ENCODE measurements around the gene ZFP36L1. TPM values are rescaled to one million over a fixed set of nuclear protein-coding genes. Genes with fewer than 3 reads are reported as not detected.

The ZFP36L1 gene
- 39.7 and 49.7 TPM in 2 replicates for total RNA-seq (2014; rRNA removed; shearing (Covaris generic))

- peak; percentile 89 for DNase-seq (ENCODE audit: low spot score)
Measured at GRCh38 chr14:68792979-68793733, at the start of gene ZFP36L1. Gene ZFP36L1 (minus strand): TSS chr14:68793067. CDS start chr14:68792938, 129 bp downstream.

- no peak for DNase-seq (ENCODE audit: low spot score)
Measured at GRCh38 chr14:68842298-68842697, 49.4 kb upstream of the ZFP36L1 start.

GRCh38 chr14:68841016-68841809, 48.3 kb upstream of the ZFP36L1 start:
- peak; percentile 44 for DNase-seq (ENCODE audit: low spot score)

GRCh38 chr14:68840454-68840853, 47.6 kb upstream of the ZFP36L1 start:
- no peak for DNase-seq (ENCODE audit: low spot score)

- DNase-seq (ENCODE audit: low spot score), result no peak
Measured at GRCh38 chr14:68836082-68836481, 43.2 kb upstream of the ZFP36L1 start.

GRCh38 chr14:68834816-68835215, 41.9 kb upstream of the ZFP36L1 start:
- no peak for DNase-seq (ENCODE audit: low spot score)

GRCh38 chr14:68828698-68829097, 35.8 kb upstream of the ZFP36L1 start:
- no peak for DNase-seq (ENCODE audit: low spot score)

GRCh38 chr14:68825729-68826128, 32.9 kb upstream of the ZFP36L1 start:
- no peak for DNase-seq (ENCODE audit: low spot score)

- peak; percentile 70 for DNase-seq (ENCODE audit: low spot score)
Measured at GRCh38 chr14:68824517-68825347, 31.9 kb upstream of the ZFP36L1 start.

- no peak for DNase-seq (ENCODE audit: low spot score)
Measured at GRCh38 chr14:68824207-68824516, 31.3 kb upstream of the ZFP36L1 start.

GRCh38 chr14:68823434-68824206, 30.8 kb upstream of the ZFP36L1 start:
- no peak for DNase-seq (ENCODE audit: low spot score)

GRCh38 chr14:68822926-68823325, 30.1 kb upstream of the ZFP36L1 start:
- DNase-seq (ENCODE audit: low spot score), result no peak

GRCh38 chr14:68822132-68822651, 29.3 kb upstream of the ZFP36L1 start:
- no peak for DNase-seq (ENCODE audit: low spot score)

- no peak for DNase-seq (ENCODE audit: low spot score)
Measured at GRCh38 chr14:68820999-68821683, 28.3 kb upstream of the ZFP36L1 start.

- DNase-seq (ENCODE audit: low spot score), result no peak
Measured at GRCh38 chr14:68820536-68820935, 27.7 kb upstream of the ZFP36L1 start.

- no peak for DNase-seq (ENCODE audit: low spot score)
Measured at GRCh38 chr14:68820119-68820518, 27.3 kb upstream of the ZFP36L1 start.

- DNase-seq (ENCODE audit: low spot score), result peak; percentile 91
Measured at GRCh38 chr14:68819260-68819691, 26.4 kb upstream of the ZFP36L1 start.

GRCh38 chr14:68817506-68818212, 24.8 kb upstream of the ZFP36L1 start:
- DNase-seq (ENCODE audit: low spot score), result no peak

GRCh38 chr14:68816943-68817430, 24.1 kb upstream of the ZFP36L1 start:
- DNase-seq (ENCODE audit: low spot score), result no peak
